ENCODE measurements around the gene ZNF236. TPM values are rescaled to one million over a fixed set of nuclear protein-coding genes. Genes with fewer than 3 reads are reported as not detected.

The ZNF236 gene
- total RNA-seq, 1 donor, result 11.6 TPM

- H3K9me3 ChIP-seq (ENCODE audit: low read depth, low read length), result no peaks in the 10 kb centered on the region
- no peak for DNase-seq (ENCODE audit: insufficient read length, low spot score, missing footprints)
- H3K27ac ChIP-seq (ENCODE audit: low read depth, low read length), result no peak overlapping the region
- no peaks in the 10 kb centered on the region for H3K36me3 ChIP-seq (ENCODE audit: insufficient read depth, low read length)
- no peaks in the 10 kb centered on the region for H3K79me2 ChIP-seq (ENCODE audit: insufficient read depth, low read length)
- H3K27me3 ChIP-seq (ENCODE audit: insufficient read depth, low read length), result peaks cover 11% of the 10 kb centered on the region
- H3K4me3 ChIP-seq (ENCODE audit: insufficient read depth, low read length), result no peak overlapping the region
- no peak overlapping the region for H3K4me2 ChIP-seq (ENCODE audit: insufficient read depth, low read length)
- TF ChIP-seq CTCF (IDR thresholded peaks at IDR 0.05; ENCODE audit: extremely low read depth, low read depth, low read length), result no peak
- no peaks in the 10 kb centered on the region for H4K20me1 ChIP-seq (ENCODE audit: insufficient read depth, low read length)
- H3K4me1 ChIP-seq (ENCODE audit: insufficient read depth, low read length), result no peaks in the 10 kb centered on the region
- H2AFZ ChIP-seq (ENCODE audit: low read length), result no peak overlapping the region
Observed at GRCh38 chr18:77014538-77014937, 192.2 kb downstream of the ZNF236 start.

- no peak for TF ChIP-seq CTCF (IDR thresholded peaks at IDR 0.05; ENCODE audit: extremely low read depth, low read depth, low read length)
- no peaks in the 10 kb centered on the region for H3K36me3 ChIP-seq (ENCODE audit: insufficient read depth, low read length)
- H3K4me3 ChIP-seq (ENCODE audit: insufficient read depth, low read length), result no peak overlapping the region
- H3K4me2 ChIP-seq (ENCODE audit: insufficient read depth, low read length), result no peak overlapping the region
- no peak for DNase-seq (ENCODE audit: insufficient read length, low spot score, missing footprints)
- H2AFZ ChIP-seq (ENCODE audit: low read length), result no peak overlapping the region
- no peaks in the 10 kb centered on the region for H4K20me1 ChIP-seq (ENCODE audit: insufficient read depth, low read length)
- no peak overlapping the region for H3K27ac ChIP-seq (ENCODE audit: low read depth, low read length)
- no peaks in the 10 kb centered on the region for H3K4me1 ChIP-seq (ENCODE audit: insufficient read depth, low read length)
- H3K9me3 ChIP-seq (ENCODE audit: low read depth, low read length), result no peaks in the 10 kb centered on the region
- no peaks in the 10 kb centered on the region for H3K79me2 ChIP-seq (ENCODE audit: insufficient read depth, low read length)
- H3K27me3 ChIP-seq (ENCODE audit: insufficient read depth, low read length), result peaks cover 11% of the 10 kb centered on the region
Observed at GRCh38 chr18:77015169-77015568, 192.8 kb downstream of the ZNF236 start.

- no peak for TF ChIP-seq CTCF (IDR thresholded peaks at IDR 0.05; ENCODE audit: extremely low read depth, low read depth, low read length)
- Histone ChIP-seq H3K9me3 (ENCODE audit: low read depth, low read length) (no peaks in the 10 kb centered on the region), H2AFZ (ENCODE audit: low read length) (no peak overlapping the region), H3K4me3 (ENCODE audit: insufficient read depth, low read length) (no peak overlapping the region), H4K20me1 (ENCODE audit: insufficient read depth, low read length) (no peaks in the 10 kb centered on the region), H3K27ac (ENCODE audit: low read depth, low read length) (no peak overlapping the region), H3K79me2 (ENCODE audit: insufficient read depth, low read length) (no peaks in the 10 kb centered on the region), H3K4me2 (ENCODE audit: insufficient read depth, low read length) (no peak overlapping the region), H3K4me1 (ENCODE audit: insufficient read depth, low read length) (no peaks in the 10 kb centered on the region), H3K27me3 (ENCODE audit: insufficient read depth, low read length) (peaks cover 10% of the 10 kb centered on the region), H3K36me3 (ENCODE audit: insufficient read depth, low read length) (no peaks in the 10 kb centered on the region)
- no peak for DNase-seq (ENCODE audit: insufficient read length, low spot score, missing footprints)
Observed at GRCh38 chr18:77015771-77016710, 193.7 kb downstream of the ZNF236 start.

GRCh38 chr18:77016936-77017335 lies 194.6 kb downstream of the ZNF236 start:
- Histone ChIP-seq H2AFZ (ENCODE audit: low read length) (no peak overlapping the region), H3K4me2 (ENCODE audit: insufficient read depth, low read length) (no peak overlapping the region), H3K79me2 (ENCODE audit: insufficient read depth, low read length) (no peaks in the 10 kb centered on the region), H3K4me3 (ENCODE audit: insufficient read depth, low read length) (no peak overlapping the region), H3K9me3 (ENCODE audit: low read depth, low read length) (no peaks in the 10 kb centered on the region), H3K36me3 (ENCODE audit: insufficient read depth, low read length) (no peaks in the 10 kb centered on the region), H4K20me1 (ENCODE audit: insufficient read depth, low read length) (no peaks in the 10 kb centered on the region), H3K27me3 (ENCODE audit: insufficient read depth, low read length) (peaks cover 6% of the 10 kb centered on the region), H3K4me1 (ENCODE audit: insufficient read depth, low read length) (no peaks in the 10 kb centered on the region), H3K27ac (ENCODE audit: low read depth, low read length) (no peak overlapping the region)
- no peak for DNase-seq (ENCODE audit: insufficient read length, low spot score, missing footprints)
- no peak for TF ChIP-seq CTCF (IDR thresholded peaks at IDR 0.05; ENCODE audit: extremely low read depth, low read depth, low read length)
